ENCODE results near the gene HDAC10.

The HDAC10 gene

GRCh38 chr22:50202130-50202666 lies 48.9 kb downstream of the HDAC10 start:
- DNase-seq (ENCODE audit: low spot score in 2 of 2): no peak
- Histone ChIP-seq H3K27me3 (ENCODE audit: low read depth) (no peaks in the 10 kb centered on the region), H3K36me3 (replicated peaks) (peaks cover 45% of the 10 kb centered on the region), H3K4me1 (0 out of 2 replicates have a peak, but pooled peaks cover 5% of the 10 kb centered on the region), H3K9me3 (no peaks in the 10 kb centered on the region), H3K4me3 (peak overlapping the region; percentile 50)
- in situ Hi-C loops (cut with MboI; ENCODE audit: low sequenced_read_pairs): no loop called here

DNA sequence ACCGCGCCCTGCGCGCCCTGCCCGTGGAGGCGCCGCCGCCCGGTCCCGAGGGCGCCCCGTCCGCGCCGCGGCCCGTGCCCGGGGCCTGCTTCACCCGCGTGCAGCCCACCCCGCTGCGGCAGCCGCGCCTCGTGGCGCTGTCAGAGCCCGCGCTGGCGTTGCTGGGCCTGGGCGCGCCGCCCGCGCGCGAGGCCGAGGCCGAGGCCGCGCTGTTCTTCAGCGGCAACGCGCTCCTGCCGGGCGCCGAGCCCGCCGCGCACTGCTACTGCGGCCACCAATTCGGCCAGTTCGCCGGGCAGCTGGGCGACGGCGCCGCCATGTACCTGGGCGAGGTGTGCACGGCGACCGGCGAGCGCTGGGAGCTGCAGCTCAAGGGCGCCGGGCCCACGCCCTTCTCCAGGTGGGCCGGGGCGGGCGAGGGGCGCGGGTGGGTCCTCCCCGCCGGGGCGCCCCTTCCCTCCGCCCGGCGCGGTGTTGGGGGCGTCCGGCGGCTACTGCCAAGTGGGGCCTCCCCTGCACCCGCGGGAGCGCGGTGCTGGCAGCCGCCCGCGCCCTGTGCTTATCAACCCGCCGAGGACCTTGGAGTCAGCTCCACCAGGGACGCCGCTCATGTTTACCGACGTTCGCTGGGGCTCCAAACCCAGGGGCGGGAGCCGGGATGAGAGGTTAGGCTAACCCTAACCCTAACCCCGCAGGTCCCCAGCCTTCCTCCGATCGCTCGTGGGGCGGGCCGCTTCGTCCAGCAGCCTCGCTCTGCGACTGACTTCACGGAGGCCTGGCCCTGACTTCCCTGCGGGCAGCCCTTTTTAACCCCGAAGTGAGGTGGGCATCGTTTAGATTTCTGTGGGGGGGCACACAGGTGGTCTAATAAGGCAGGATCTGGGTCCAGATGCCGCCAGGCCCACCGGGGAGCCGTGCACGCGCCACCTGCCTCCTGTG lies 49.6 kb downstream of the HDAC10 start:
- no peaks in the 10 kb centered on the region for H3K9me3 ChIP-seq
- DNase-seq (ENCODE audit: low spot score in 2 of 2): no peak
- in situ Hi-C loops (cut with MboI; ENCODE audit: low sequenced_read_pairs): no loop called here
- 0 out of 2 replicates have a peak, but pooled peaks cover 5% of the 10 kb centered on the region for H3K4me1 ChIP-seq
- H3K36me3 ChIP-seq (replicated peaks): peaks cover 39% of the 10 kb centered on the region
- peak overlapping the region; percentile 50 for H3K4me3 ChIP-seq
- H3K27me3 ChIP-seq (ENCODE audit: low read depth): no peaks in the 10 kb centered on the region

DNA sequence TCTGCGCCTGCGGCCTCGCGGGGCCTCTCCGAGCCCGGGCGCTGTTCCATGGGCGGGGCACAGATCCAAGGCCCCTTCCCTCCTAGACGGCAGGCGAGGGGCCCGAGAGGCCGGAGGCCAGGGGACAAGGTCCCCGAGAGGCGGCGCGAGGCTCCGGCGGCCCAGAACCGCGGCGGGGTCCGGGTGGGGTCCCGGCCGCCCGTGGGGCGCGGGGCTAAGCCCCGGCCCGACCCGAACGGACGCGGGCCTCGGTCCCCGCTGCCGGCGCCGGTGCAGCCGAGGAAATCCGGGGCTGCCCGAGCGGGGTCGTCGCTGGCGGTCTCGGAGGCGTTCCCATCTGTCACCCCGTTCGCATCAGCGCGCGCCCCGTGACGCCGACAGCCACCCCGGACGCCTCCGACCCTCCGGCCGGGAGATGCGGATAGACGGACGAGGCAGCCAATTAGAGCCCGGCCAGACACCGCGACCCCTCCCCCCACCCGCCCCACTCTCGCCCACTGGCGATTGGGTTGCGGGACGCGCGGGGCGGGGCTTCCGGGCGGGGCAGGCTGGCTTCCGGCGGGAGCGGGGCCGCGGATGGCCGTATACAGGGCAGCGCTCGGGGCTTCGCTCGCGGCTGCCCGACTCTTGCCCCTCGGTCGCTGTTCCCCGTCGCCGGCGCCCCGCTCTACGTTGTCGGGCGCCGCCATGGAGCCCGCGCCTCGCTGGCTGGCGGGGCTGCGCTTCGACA lies 50.4 kb downstream of the HDAC10 start, which contains the start of gene SELENOO:
SELENOO (plus strand) TSS at position 551 of the 730 bp plus-strand sequence; CDS start at position 577, 26 bp downstream.
- H3K27me3 ChIP-seq (ENCODE audit: low read depth): no peaks in the 10 kb centered on the region
- DNase-seq (ENCODE audit: low spot score in 2 of 2): peak; percentile 76 to 93
- H3K36me3 ChIP-seq (replicated peaks): peaks cover 42% of the 10 kb centered on the region
- H3K9me3 ChIP-seq: no peaks in the 10 kb centered on the region
- in situ Hi-C loops (cut with MboI; ENCODE audit: low sequenced_read_pairs): no loop called here
- H3K4me1 ChIP-seq: 0 out of 2 replicates have a peak, but pooled peaks cover 5% of the 10 kb centered on the region
- peak within 1 kb of the TSS; percentile 50 for H3K4me3 ChIP-seq

GRCh38 chr22:50199829-50200460 lies 51.1 kb downstream of the HDAC10 start:
- H3K9me3 ChIP-seq: no peaks in the 10 kb centered on the region
- peak in 1 of 2 experiments; percentile 56 for DNase-seq (ENCODE audit: low spot score in 2 of 2)
- no peaks in the 10 kb centered on the region for H3K27me3 ChIP-seq (ENCODE audit: low read depth)
- peak overlapping the region; percentile 50 for H3K4me3 ChIP-seq
- H3K4me1 ChIP-seq: 0 out of 2 replicates have a peak, but pooled peaks cover 5% of the 10 kb centered on the region
- H3K36me3 ChIP-seq (replicated peaks): peaks cover 43% of the 10 kb centered on the region
- in situ Hi-C loops (cut with MboI; ENCODE audit: low sequenced_read_pairs): no loop called here

- in situ Hi-C loops (cut with MboI; ENCODE audit: low sequenced_read_pairs): no loop called here
- no peak overlapping the region for H3K4me3 ChIP-seq
- no peaks in the 10 kb centered on the region for H3K27me3 ChIP-seq (ENCODE audit: low read depth)
- H3K36me3 ChIP-seq (replicated peaks): peaks cover 46% of the 10 kb centered on the region
- no peaks in the 10 kb centered on the region for H3K9me3 ChIP-seq
- no peak for DNase-seq (ENCODE audit: low spot score in 2 of 2)
- H3K4me1 ChIP-seq: 0 out of 2 replicates have a peak, but pooled peaks cover 5% of the 10 kb centered on the region
Measured at GRCh38 chr22:50199251-50199721, 51.8 kb downstream of the HDAC10 start.

GRCh38 chr22:50198624-50199017 lies 52.4 kb downstream of the HDAC10 start:
- H3K27me3 ChIP-seq (ENCODE audit: low read depth): no peaks in the 10 kb centered on the region
- H3K36me3 ChIP-seq (replicated peaks): peaks cover 49% of the 10 kb centered on the region
- no peaks in the 10 kb centered on the region for H3K9me3 ChIP-seq
- in situ Hi-C loops (cut with MboI; ENCODE audit: low sequenced_read_pairs): no loop called here
- no peak for DNase-seq (ENCODE audit: low spot score in 2 of 2)
- H3K4me3 ChIP-seq: no peak overlapping the region
- H3K4me1 ChIP-seq: 0 out of 2 replicates have a peak, but pooled peaks cover 5% of the 10 kb centered on the region

- no peak for DNase-seq (ENCODE audit: low spot score in 2 of 2)
- in situ Hi-C loops (cut with MboI; ENCODE audit: low sequenced_read_pairs): no loop called here
- peaks cover 51% of the 10 kb centered on the region for H3K36me3 ChIP-seq (replicated peaks)
- H3K4me1 ChIP-seq: 0 out of 2 replicates have a peak, but pooled peaks cover 5% of the 10 kb centered on the region
- no peak overlapping the region for H3K4me3 ChIP-seq
- no peaks in the 10 kb centered on the region for H3K9me3 ChIP-seq
- no peaks in the 10 kb centered on the region for H3K27me3 ChIP-seq (ENCODE audit: low read depth)
Measured at GRCh38 chr22:50197856-50198623, 53.0 kb downstream of the HDAC10 start.

DNA sequence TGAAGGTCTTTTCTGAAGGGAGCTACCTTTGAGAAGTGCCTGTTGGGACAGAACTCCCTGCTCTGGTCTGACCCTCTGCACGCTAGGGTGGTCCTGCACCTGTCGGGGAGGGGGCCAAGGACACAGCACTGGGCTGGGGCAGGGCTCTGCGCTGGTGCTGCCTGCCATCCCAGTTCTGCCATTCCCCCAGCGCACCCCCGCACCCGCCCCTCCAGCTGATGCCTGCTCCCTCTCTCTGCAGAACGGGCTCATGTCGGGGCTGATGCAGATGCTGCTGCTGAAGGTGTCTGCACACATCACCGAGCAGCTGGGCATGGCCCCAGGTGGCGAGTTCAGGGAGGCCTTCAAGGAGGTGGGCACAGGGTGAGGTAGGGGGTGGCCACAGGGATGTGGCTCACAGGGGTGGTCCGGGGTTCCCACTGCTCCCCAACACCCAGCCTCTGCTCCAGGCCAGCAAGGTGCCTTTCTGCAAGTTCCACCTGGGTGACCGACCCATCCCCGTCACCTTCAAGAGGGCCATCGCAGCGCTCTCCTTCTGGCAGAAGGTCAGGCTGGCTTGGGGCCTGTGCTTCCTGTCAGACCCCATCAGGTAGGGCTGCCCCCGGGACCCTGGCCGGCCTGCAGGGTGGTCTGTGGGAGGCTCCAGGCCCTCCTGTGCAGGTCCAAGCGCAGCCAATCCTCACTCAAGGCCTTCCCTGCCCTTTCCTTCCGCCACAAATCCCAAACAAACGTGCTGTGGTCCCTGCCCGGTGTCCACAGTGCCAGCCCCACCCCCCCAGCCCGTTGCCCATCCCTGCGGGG lies 53.9 kb downstream of the HDAC10 start:
- DNase-seq (ENCODE audit: low spot score in 2 of 2): no peak
- Histone ChIP-seq H3K27me3 (ENCODE audit: low read depth) (no peaks in the 10 kb centered on the region), H3K4me1 (0 out of 2 replicates have a peak, but pooled peaks cover 5% of the 10 kb centered on the region), H3K4me3 (no peak overlapping the region), H3K36me3 (replicated peaks) (peaks cover 54% of the 10 kb centered on the region), H3K9me3 (no peaks in the 10 kb centered on the region)
- in situ Hi-C loops (cut with MboI; ENCODE audit: low sequenced_read_pairs): no loop called here

- Histone ChIP-seq H3K4me1 (0 out of 2 replicates have a peak, but pooled peaks cover 5% of the 10 kb centered on the region), H3K9me3 (no peaks in the 10 kb centered on the region), H3K27me3 (ENCODE audit: low read depth) (no peaks in the 10 kb centered on the region), H3K36me3 (replicated peaks) (peaks cover 64% of the 10 kb centered on the region), H3K4me3 (no peak overlapping the region)
- DNase-seq (ENCODE audit: low spot score in 2 of 2): no peak
- in situ Hi-C loops (cut with MboI; ENCODE audit: low sequenced_read_pairs): no loop called here
Measured at GRCh38 chr22:50196256-50196655, 54.8 kb downstream of the HDAC10 start.

All from HAP-1 (cell line).